A549 (cell line): Measurements from ENCODE around the gene SCTR. TPM values are rescaled to one million over a fixed set of nuclear protein-coding genes. Genes with fewer than 3 reads are reported as not detected.

Experiments
- ATAC-seq, 2 experiments: fragments of 200-7000 bp in 1 of 2; fragments of >200 bp in 1 of 2; cut with Nextera tagmentation in 1 of 2; cut with Tn5 transposase in 1 of 2; 3 replicates each; pipeline versions ENCODE4 v1.8.0 to v1.9.1; 2018 to 2020; ENCODE audit warnings: mild to moderate bottlenecking in 1 of 2, moderate library complexity in 1 of 2
- CTCF ChIA-PET: fragments of 300-600 bp; sonication (Branson Sonifier 250); formaldehyde crosslinking; extraction: SDS; loops from one replicate; lab custom pipeline; 2021; ENCODE audit warnings: antibody characterized with exemption, inconsistent platforms; lab: Yijun Ruan, JAX
- POLR2A ChIA-PET: fragments of 350-600 bp; formaldehyde crosslinking; extraction: SDS; loops from one replicate; lab custom pipeline; 2021; ENCODE audit warnings: antibody characterized with exemption, inconsistent platforms; lab: Yijun Ruan, JAX
- DNase-seq, 2 experiments: peaks; one replicate each; pipeline versions ENCODE4 v3.0.0 to v3.0.0-alpha.2; 2011 to 2016; ENCODE audit warnings: low read depth in 1 of 2, low spot score in 1 of 2
- FAIRE-seq: peaks from 2 replicates; lab custom pipeline; 2011; peaks lifted over from hg19 to GRCh38; lab: Jason Lieb, UNC
- H3K27ac ChIP-seq, 2 experiments: fragments of >200 bp; sonication (Bioruptor Twin); formaldehyde crosslinking; 3 replicates each; pipeline ENCODE4 v1.5.1; 2016 to 2017
- H3K4me1 ChIP-seq: fragments of >200 bp; sonication (Bioruptor Twin); formaldehyde crosslinking; 3 replicates; pipeline ENCODE4 v1.6.1; 2016
- H3K4me2 ChIP-seq: fragments of >200 bp; sonication (Bioruptor Twin); formaldehyde crosslinking; 3 replicates; pipeline ENCODE4 v1.6.1; 2016
- H3K4me3 ChIP-seq: fragments of >200 bp; sonication (Bioruptor Twin); formaldehyde crosslinking; 3 replicates; pipeline ENCODE4 v1.5.1; 2016
- H3K9me3 ChIP-seq: fragments of >200 bp; sonication (Bioruptor Twin); formaldehyde crosslinking; 3 replicates; pipeline ENCODE4 v1.6.1; 2016
- ATOH8 ChIP-seq: fragments of 250-450 bp; sonication (Bioruptor Pico); IDR thresholded peaks from 2 replicates; pipeline ENCODE4 v1.5.0; 2020; ENCODE audit warnings: low read depth, mild to moderate bottlenecking, moderate library complexity
- BHLHE40 ChIP-seq: IDR thresholded peaks from 2 replicates; pipeline ENCODE4 v1.6.1; 2012; ENCODE audit warnings: low read depth, low read length, inconsistent platforms
- ESRRA ChIP-seq: fragments of 150-350 bp; IDR thresholded peaks from 2 replicates; pipeline ENCODE4 v1.6.1; 2014; ENCODE audit warnings: mild to moderate bottlenecking, low read length, borderline replicate concordance
- FOXS1 ChIP-seq: fragments of 250-450 bp; sonication (Bioruptor Pico); IDR thresholded peaks from 2 replicates; pipeline ENCODE4 v1.5.0; 2020; ENCODE audit warnings: mild to moderate bottlenecking, moderate library complexity
- GATA3 ChIP-seq: IDR thresholded peaks from 2 replicates; pipeline ENCODE4 v1.6.1; 2012; ENCODE audit warnings: borderline replicate concordance
- HEYL ChIP-seq: fragments of 250-450 bp; sonication (Bioruptor Pico); IDR thresholded peaks from 2 replicates; pipeline ENCODE4 v1.8.0; 2021; ENCODE audit warnings: mild to moderate bottlenecking, moderate library complexity
- HOXA7 ChIP-seq: fragments of 250-450 bp; sonication (Bioruptor Pico); IDR thresholded peaks from 2 replicates; pipeline ENCODE4 v1.5.0; 2020; ENCODE audit warnings: mild to moderate bottlenecking, moderate library complexity
- HOXB13 ChIP-seq: fragments of 250-450 bp; sonication (Bioruptor Pico); IDR thresholded peaks from 2 replicates; pipeline ENCODE4 v1.5.0; 2020; ENCODE audit warnings: low read depth, mild to moderate bottlenecking, moderate library complexity
- JUNB ChIP-seq: fragments of >200 bp; sonication (Bioruptor Twin); formaldehyde crosslinking; IDR thresholded peaks from 2 replicates; pipeline ENCODE4 v1.6.1; 2016
- MAZ ChIP-seq: fragments of 150-350 bp; IDR thresholded peaks from 2 replicates; pipeline ENCODE4 v1.6.1; 2014; ENCODE audit warnings: antibody characterized with exemption, low read depth, low read length, borderline replicate concordance
- NFE2L2 ChIP-seq: fragments of 150-350 bp; conservative IDR thresholded peaks from 2 replicates; pipeline ENCODE4 v1.6.1; 2014; ENCODE audit warnings: low read length
- NPAS2 ChIP-seq: fragments of 250-450 bp; sonication (Bioruptor Pico); IDR thresholded peaks from 2 replicates; pipeline ENCODE4 v1.8.0; 2022; ENCODE audit warnings: mild to moderate bottlenecking, moderate library complexity, borderline replicate concordance
- PHF8 ChIP-seq: fragments of 200-600 bp; sonication (generic); IDR thresholded peaks from 2 replicates; pipeline ENCODE4 v1.6.1; 2016; ENCODE audit warnings: low read depth, mild to moderate bottlenecking, antibody characterized with exemption, moderate library complexity, borderline replicate concordance
- POLR2A ChIP-seq: IDR thresholded peaks from 2 replicates; pipeline ENCODE4 v1.6.1; 2012; ENCODE audit warnings: mild to moderate bottlenecking, low read length
- POLR2AphosphoS2 ChIP-seq: conservative IDR thresholded peaks from 2 replicates; pipeline ENCODE4 v1.6.1; 2012; ENCODE audit warnings: low read length, improper control_type of control experiment, inconsistent platforms
- RAD21 ChIP-seq, 2 experiments: fragments of >200 bp in 1 of 2; sonication (Bioruptor Twin) in 1 of 2; formaldehyde crosslinking in 1 of 2; IDR thresholded peaks in 1 of 2; conservative IDR thresholded peaks in 1 of 2; 2 replicates in 1 of 2; 3 replicates in 1 of 2; pipeline ENCODE4 v1.6.1; 2012 to 2018; ENCODE audit warnings: inconsistent platforms in 1 of 2
- RARB ChIP-seq: fragments of 250-450 bp; sonication (Bioruptor Pico); IDR thresholded peaks from 2 replicates; pipeline ENCODE4 v1.8.0; 2021; ENCODE audit warnings: mild to moderate bottlenecking, moderate library complexity
- REST ChIP-seq: fragments of 200-600 bp; sonication (generic); IDR thresholded peaks from 2 replicates; pipeline ENCODE4 v1.6.1; 2016; ENCODE audit warnings: antibody characterized with exemption, mild to moderate bottlenecking, moderate library complexity
- SREBF2 ChIP-seq: fragments of 450-650 bp; IDR thresholded peaks from 2 replicates; pipeline ENCODE4 v1.6.1; 2014; ENCODE audit warnings: mild to moderate bottlenecking, moderate library complexity
- TFCP2L1 ChIP-seq: fragments of 250-450 bp; sonication (Bioruptor Pico); IDR thresholded peaks from 2 replicates; pipeline ENCODE4 v1.5.0; 2021; ENCODE audit warnings: mild to moderate bottlenecking
- ZFP36 ChIP-seq: fragments of 450-650 bp; IDR thresholded peaks from 2 replicates; pipeline ENCODE4 v1.6.1; 2014; ENCODE audit warnings: borderline replicate concordance; ENCODE audit not compliant: partially characterized antibody
- WGBS: methylation state at CpG from one replicate; pipeline ENCODE4 v1.1.6; 2017; ENCODE audit errors: missing lambda C conversion rate; 5-methylcytosine and 5-hydroxymethylcytosine counted together
- polyA plus RNA-seq, 4 experiments: library from polyadenylated mRNA; depleted of rRNA in 3 of 4; stranded (reverse); fragments of >200 nt; fragmentation: RNase III in 1 of 4; extraction: RNeasy Plus Mini Kit Qiagen cat#74134 plus additional on column Dnase treatment in 1 of 4; gene quantifications; 2 replicates in 3 of 4; 3 replicates in 1 of 4; pipeline ENCODE4 v1.2.3, GENCODE V29; 2011 to 2017
- TF ChIP-seq, protein P1 (sequence below): fragments of >200 bp; sonication (Bioruptor Twin); formaldehyde crosslinking; IDR thresholded peaks from 3 replicates; pipeline ENCODE4 v1.5.1; 2016
- TF ChIP-seq, protein P2 (sequence below): IDR thresholded peaks from 2 replicates; pipeline ENCODE4 v1.6.1; 2012

Gene SCTR
- polyA plus RNA-seq, 2 of the 4 experiments (the other 2 are of a cell fraction), result not detected

DNA sequence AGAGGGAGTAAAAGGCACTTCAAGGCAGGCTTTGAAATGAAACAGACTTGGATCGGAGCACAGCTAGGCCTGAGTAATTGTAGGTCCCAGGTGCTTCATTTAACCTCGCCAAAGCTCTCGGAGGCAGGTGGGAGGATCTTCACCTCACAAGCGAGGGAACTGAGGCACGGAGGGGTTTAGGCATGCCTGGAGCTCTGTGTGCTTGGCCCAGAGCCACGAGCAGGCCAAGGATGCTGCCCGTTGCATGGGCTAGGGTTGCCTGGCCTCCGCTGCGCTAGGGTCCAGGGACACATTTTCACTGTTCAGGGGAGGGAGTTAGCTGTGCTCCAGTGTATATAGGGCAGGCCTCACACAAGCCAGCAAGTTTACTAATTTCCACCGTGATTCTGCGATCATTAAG lies 81.4 kb downstream of the SCTR start:
- no peak overlapping the region for H3K4me2 ChIP-seq
- FAIRE-seq, result no peak
- 88% methylated on average over 11 of the region's 11 CpGs for WGBS
- H3K4me3 ChIP-seq, result no peak overlapping the region
- TF ChIP-seq ZFP36, result no peak
- no peak for TF ChIP-seq ESRRA
- TF ChIP-seq, protein P1, sequence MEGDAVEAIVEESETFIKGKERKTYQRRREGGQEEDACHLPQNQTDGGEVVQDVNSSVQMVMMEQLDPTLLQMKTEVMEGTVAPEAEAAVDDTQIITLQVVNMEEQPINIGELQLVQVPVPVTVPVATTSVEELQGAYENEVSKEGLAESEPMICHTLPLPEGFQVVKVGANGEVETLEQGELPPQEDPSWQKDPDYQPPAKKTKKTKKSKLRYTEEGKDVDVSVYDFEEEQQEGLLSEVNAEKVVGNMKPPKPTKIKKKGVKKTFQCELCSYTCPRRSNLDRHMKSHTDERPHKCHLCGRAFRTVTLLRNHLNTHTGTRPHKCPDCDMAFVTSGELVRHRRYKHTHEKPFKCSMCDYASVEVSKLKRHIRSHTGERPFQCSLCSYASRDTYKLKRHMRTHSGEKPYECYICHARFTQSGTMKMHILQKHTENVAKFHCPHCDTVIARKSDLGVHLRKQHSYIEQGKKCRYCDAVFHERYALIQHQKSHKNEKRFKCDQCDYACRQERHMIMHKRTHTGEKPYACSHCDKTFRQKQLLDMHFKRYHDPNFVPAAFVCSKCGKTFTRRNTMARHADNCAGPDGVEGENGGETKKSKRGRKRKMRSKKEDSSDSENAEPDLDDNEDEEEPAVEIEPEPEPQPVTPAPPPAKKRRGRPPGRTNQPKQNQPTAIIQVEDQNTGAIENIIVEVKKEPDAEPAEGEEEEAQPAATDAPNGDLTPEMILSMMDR, result no peak
- no peak for TF ChIP-seq HEYL (CRISPR knock-in tag)
- TF ChIP-seq BHLHE40, result no peak
- no peak for TF ChIP-seq ATOH8 (CRISPR knock-in tag)
- no peak for TF ChIP-seq TFCP2L1 (CRISPR knock-in tag)
- TF ChIP-seq GATA3, result no peak
- TF ChIP-seq HOXA7 (CRISPR knock-in tag), result no peak
- TF ChIP-seq SREBF2, result no peak
- no peak for TF ChIP-seq HOXB13 (CRISPR knock-in tag)
- TF ChIP-seq POLR2A, result no peak
- no peak for TF ChIP-seq JUNB
- TF ChIP-seq, protein P2, sequence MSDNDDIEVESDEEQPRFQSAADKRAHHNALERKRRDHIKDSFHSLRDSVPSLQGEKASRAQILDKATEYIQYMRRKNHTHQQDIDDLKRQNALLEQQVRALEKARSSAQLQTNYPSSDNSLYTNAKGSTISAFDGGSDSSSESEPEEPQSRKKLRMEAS, result no peak
- TF ChIP-seq MAZ, result no peak
- no peak for TF ChIP-seq POLR2AphosphoS2
- TF ChIP-seq PHF8, result no peak
- TF ChIP-seq FOXS1, result no peak
- no peak for TF ChIP-seq NPAS2
- DNase-seq, result no peak
- ChIA-PET POLR2A (interaction anchor here (1.4 kb wide), 1 partner anchor 11 kb away, joined by 3 read pairs; the partner anchor contains the start of gene TMEM37), CTCF (interaction anchor here (1.3 to 2.6 kb wide), 2 partner anchors 9 to 33 kb away, joined by 4 to 12 read pairs; no protein-coding TSS in a partner anchor)
- peaks cover 8% of the 10 kb centered on the region for H3K4me1 ChIP-seq
- H3K27ac ChIP-seq, result no peak overlapping the region
- ATAC-seq, result no peak
- no peaks in the 10 kb centered on the region for H3K9me3 ChIP-seq

- Histone ChIP-seq H3K9me3 (no peaks in the 10 kb centered on the region), H3K4me2 (no peak overlapping the region), H3K4me1 (peaks cover 12% of the 10 kb centered on the region)
- no peak for DNase-seq
- FAIRE-seq, result no peak
- no peak; a peak in 2 of 6 replicates for ATAC-seq
- POLR2A ChIA-PET, result interaction anchor here (1.4 kb wide), 1 partner anchor 11 kb away, joined by 3 read pairs; the partner anchor contains the start of gene TMEM37
- TF ChIP-seq BHLHE40 (no peak), NFE2L2 (no peak), PHF8 (no peak), REST (no peak), RAD21 (conservative IDR thresholded peaks at IDR 0.05 in 1 of 2, IDR thresholded peaks at IDR 0.05 in 1 of 2) (no peak), TFCP2L1 (CRISPR knock-in tag) (no peak), RARB (CRISPR knock-in tag) (no peak), GATA3 (no peak)
- TF ChIP-seq, all 56 proteins: peak for 0
- Histone ChIP-seq H3K27ac (no peak overlapping the region), H3K4me3 (no peak overlapping the region)
- 71% methylated on average over 7 of the region's 7 CpGs for WGBS
- CTCF ChIA-PET, result interaction anchor here (0.5 to 2.6 kb wide), 6 partner anchors 10 to 34 kb away, joined by 3 to 12 read pairs (median 3); no protein-coding TSS in a partner anchor
These were observed 82.1 kb downstream of the SCTR start for GRCh38 chr2:119442226-119442619.
